ENCODE data around the gene NTN4.

NTN4 gene

DNA sequence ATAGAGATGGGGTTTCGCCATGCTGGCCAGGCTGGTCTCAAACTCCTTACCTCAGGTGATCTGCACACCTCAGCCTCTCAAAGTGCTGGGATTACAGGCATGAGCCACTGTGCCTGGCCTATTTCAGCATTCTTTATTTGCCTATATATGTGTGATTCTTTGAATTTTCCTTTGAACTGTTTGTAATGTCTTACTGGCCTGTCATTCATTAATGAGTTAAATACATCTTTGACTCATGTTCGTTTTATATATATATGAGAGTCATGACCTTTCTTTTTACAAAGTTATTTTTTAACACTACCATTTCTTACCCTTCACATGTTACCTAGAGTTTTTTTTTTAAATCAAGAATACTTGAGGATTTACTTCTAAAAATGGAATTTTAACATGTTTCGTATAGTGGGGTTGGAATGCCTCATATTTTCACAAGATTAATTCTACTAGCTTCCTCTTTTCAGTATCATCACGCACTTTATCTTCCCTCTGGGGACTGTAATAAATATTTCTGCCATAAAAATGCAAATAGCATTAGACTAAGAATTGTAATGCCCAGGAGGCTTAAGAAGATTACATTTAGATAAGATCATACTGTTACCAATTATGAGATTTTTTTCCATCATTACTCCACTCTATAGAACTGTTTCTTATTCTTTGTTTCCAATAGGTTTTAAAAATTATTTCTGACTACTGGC, 66.7 kb downstream of the NTN4 start:
- H3K27me3 Mint-ChIP-seq: peaks cover 2% of the 10 kb centered on the region
- H3K36me3 Mint-ChIP-seq: no peaks in the 10 kb centered on the region
- DNase-seq (ENCODE audit: low spot score in 2 of 2) (no peak), ATAC-seq (ENCODE audit: low read depth) (peak; percentile 75)
- H3K9me3 Mint-ChIP-seq: peaks cover 11% of the 10 kb centered on the region
- peaks cover 3% of the 10 kb centered on the region for H3K4me1 Mint-ChIP-seq
- H3K4me3 Mint-ChIP-seq: no peak overlapping the region
- no peak overlapping the region for H3K27ac Mint-ChIP-seq

GRCh38 chr12:95721320-95721719, 69.2 kb downstream of the NTN4 start:
- Mint-ChIP-seq H3K36me3 (no peaks in the 10 kb centered on the region), H3K27ac (no peak overlapping the region), H3K4me3 (no peak overlapping the region), H3K4me1 (peaks cover 3% of the 10 kb centered on the region), H3K27me3 (peaks cover 2% of the 10 kb centered on the region), H3K9me3 (peaks cover 3% of the 10 kb centered on the region)
- ATAC-seq (ENCODE audit: low read depth): peak; percentile 17
- no peak for DNase-seq (ENCODE audit: low spot score in 2 of 2)

- H3K4me3 Mint-ChIP-seq: no peak overlapping the region
These were observed 70.4 kb downstream of the NTN4 start for GRCh38 chr12:95720146-95720545.

DNA sequence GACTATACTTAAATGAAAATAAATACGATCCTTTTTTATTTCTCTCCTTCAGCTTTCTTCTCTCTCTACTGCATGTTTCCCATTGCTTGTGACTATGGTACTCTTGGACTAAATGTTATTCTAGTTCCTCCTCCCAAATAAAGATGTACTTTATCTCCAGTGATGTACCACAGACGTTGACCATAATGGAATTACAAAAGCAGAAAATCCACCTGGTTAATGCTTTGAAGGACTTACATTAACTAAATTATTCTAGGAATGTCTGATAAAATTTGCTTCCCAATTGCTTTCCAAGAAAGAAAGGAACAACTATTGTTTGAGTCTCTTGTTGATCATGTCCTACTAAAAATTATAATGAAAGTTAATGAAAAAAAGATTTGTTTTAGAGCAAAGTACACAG, 71.8 kb downstream of the NTN4 start:
- no peak overlapping the region for H3K4me3 Mint-ChIP-seq
- no peak overlapping the region for H3K27ac Mint-ChIP-seq
- no peaks in the 10 kb centered on the region for H3K36me3 Mint-ChIP-seq
- no peaks in the 10 kb centered on the region for H3K4me1 Mint-ChIP-seq
- no peaks in the 10 kb centered on the region for H3K9me3 Mint-ChIP-seq
- no peaks in the 10 kb centered on the region for H3K27me3 Mint-ChIP-seq
- DNase-seq (ENCODE audit: low spot score in 2 of 2): no peak
- no peak for ATAC-seq (ENCODE audit: low read depth)

More at GRCh38 chr12:95720146-95720545, 70.4 kb downstream of the NTN4 start:
- no peaks in the 10 kb centered on the region for H3K36me3 Mint-ChIP-seq
- no peak for ATAC-seq (ENCODE audit: low read depth)
- no peaks in the 10 kb centered on the region for H3K9me3 Mint-ChIP-seq
- peaks cover 2% of the 10 kb centered on the region for H3K27me3 Mint-ChIP-seq
- H3K4me1 Mint-ChIP-seq: peaks cover 3% of the 10 kb centered on the region
- DNase-seq (ENCODE audit: low spot score in 2 of 2): no peak
- no peak overlapping the region for H3K27ac Mint-ChIP-seq

DNA sequence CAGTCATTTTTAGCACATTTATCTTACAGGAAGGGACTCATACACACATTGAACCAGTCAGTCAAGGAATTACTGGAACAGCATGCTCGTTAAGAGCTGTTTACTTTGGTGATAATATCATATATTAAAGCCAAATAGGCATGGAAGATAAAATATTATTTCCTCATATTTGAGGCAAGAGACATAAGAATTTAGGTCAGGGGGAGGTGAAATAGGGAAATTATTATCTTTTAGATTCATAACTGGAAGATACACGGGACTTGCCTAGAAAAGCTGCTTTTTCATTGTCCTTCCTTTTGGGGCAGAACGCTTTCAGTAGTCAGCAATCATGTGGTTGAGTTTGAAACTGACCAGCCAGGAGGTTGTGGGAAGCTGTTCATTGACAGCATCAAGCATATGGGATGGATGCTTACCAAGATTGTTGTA, 72.5 kb downstream of the NTN4 start:
- H3K27ac Mint-ChIP-seq: no peak overlapping the region
- no peaks in the 10 kb centered on the region for H3K4me1 Mint-ChIP-seq
- DNase-seq (ENCODE audit: low spot score in 2 of 2): no peak
- H3K4me3 Mint-ChIP-seq: no peak overlapping the region
- ATAC-seq (ENCODE audit: low read depth): no peak
- H3K27me3 Mint-ChIP-seq: peaks cover 2% of the 10 kb centered on the region
- H3K36me3 Mint-ChIP-seq: no peaks in the 10 kb centered on the region
- H3K9me3 Mint-ChIP-seq: no peaks in the 10 kb centered on the region

GRCh38 chr12:95717316-95717928, 73.1 kb downstream of the NTN4 start:
- no peaks in the 10 kb centered on the region for H3K36me3 Mint-ChIP-seq
- H3K4me1 Mint-ChIP-seq: no peaks in the 10 kb centered on the region
- H3K27me3 Mint-ChIP-seq: peaks cover 2% of the 10 kb centered on the region
- H3K27ac Mint-ChIP-seq: no peak overlapping the region
- no peaks in the 10 kb centered on the region for H3K9me3 Mint-ChIP-seq
- DNase-seq (ENCODE audit: low spot score in 2 of 2): no peak
- ATAC-seq (ENCODE audit: low read depth): no peak
- no peak overlapping the region for H3K4me3 Mint-ChIP-seq

DNA sequence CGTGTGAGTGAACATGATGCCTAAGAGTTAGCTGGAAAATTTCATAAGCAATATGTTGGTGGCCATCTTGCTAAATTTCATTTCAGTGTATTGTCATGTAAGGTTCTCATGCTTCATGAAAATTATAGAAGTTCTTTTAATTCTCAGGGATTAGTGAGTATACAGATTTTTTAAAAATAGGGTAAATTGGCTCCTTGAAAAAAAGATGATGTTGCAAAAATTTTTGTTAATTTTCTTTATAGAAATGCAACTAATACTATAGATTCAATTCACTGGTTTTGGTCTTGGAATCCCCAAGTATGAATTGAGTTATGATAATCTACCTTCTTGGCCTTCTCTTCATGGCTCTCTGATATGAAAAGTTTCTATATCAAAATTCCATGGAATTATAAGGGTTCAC, 75.4 kb downstream of the NTN4 start:
- H3K27ac Mint-ChIP-seq: no peak overlapping the region
- no peak overlapping the region for H3K4me3 Mint-ChIP-seq
- DNase-seq (ENCODE audit: low spot score in 2 of 2) (no peak), ATAC-seq (ENCODE audit: low read depth) (no peak)
- peaks cover 2% of the 10 kb centered on the region for H3K27me3 Mint-ChIP-seq
- no peaks in the 10 kb centered on the region for H3K36me3 Mint-ChIP-seq
- no peaks in the 10 kb centered on the region for H3K4me1 Mint-ChIP-seq
- H3K9me3 Mint-ChIP-seq: no peaks in the 10 kb centered on the region

DNA sequence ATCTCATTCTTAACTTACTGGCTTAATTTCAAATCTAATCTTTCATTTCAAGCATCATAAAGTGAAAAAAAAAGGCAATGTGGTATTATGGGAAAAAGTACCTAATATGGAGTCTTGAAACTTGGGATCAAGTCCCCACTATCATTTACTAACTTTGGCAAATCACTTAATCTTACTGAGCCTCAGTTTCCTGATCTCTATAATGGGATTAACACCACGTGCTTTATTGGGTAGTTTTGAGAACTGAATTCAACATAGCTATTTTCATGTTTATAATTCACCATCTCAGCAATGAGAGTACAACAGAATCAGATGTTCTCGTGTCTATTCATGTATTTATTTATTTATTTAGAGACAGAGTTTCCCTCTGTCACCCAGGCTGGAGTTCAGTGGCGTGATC, 78.3 kb downstream of the NTN4 start:
- Mint-ChIP-seq H3K27me3 (peaks cover 4% of the 10 kb centered on the region), H3K27ac (no peak overlapping the region), H3K4me1 (no peaks in the 10 kb centered on the region), H3K4me3 (no peak overlapping the region), H3K36me3 (no peaks in the 10 kb centered on the region), H3K9me3 (no peaks in the 10 kb centered on the region)
- ATAC-seq (ENCODE audit: low read depth) (no peak), DNase-seq (ENCODE audit: low spot score in 2 of 2) (no peak)

GRCh38 chr12:95710386-95710785, 80.2 kb downstream of the NTN4 start:
- H3K36me3 Mint-ChIP-seq: no peaks in the 10 kb centered on the region
- no peak overlapping the region for H3K27ac Mint-ChIP-seq
- no peak for DNase-seq (ENCODE audit: low spot score in 2 of 2)
- no peaks in the 10 kb centered on the region for H3K4me1 Mint-ChIP-seq
- H3K4me3 Mint-ChIP-seq: no peak overlapping the region
- H3K9me3 Mint-ChIP-seq: no peaks in the 10 kb centered on the region
- no peak for ATAC-seq (ENCODE audit: low read depth)
- H3K27me3 Mint-ChIP-seq: peaks cover 6% of the 10 kb centered on the region

DNA sequence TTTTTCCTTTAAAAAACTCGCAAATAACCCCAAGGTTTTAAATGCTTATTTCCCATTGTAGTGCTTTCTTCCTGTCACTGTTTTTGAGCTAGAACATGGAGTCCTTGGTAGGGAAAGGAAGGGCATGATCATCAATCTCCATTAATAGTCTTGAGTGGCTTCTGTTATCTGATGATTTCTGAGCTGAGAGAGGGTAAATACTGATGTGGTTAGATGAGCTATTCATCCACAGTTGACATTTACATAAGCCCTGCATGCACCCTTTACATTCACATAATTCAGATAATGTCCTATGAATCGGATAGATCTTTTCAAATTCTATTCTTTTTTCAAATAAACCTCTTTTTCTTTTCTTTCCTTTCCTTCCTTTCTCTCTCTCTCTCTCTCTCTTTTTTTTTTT, 81.4 kb downstream of the NTN4 start:
- Mint-ChIP-seq H3K4me1 (no peaks in the 10 kb centered on the region), H3K36me3 (no peaks in the 10 kb centered on the region), H3K27me3 (peaks cover 6% of the 10 kb centered on the region), H3K9me3 (no peaks in the 10 kb centered on the region), H3K27ac (no peak overlapping the region), H3K4me3 (no peak overlapping the region)
- DNase-seq (ENCODE audit: low spot score in 2 of 2) (no peak), ATAC-seq (ENCODE audit: low read depth) (no peak)

GRCh38 chr12:95705143-95705542, 85.4 kb downstream of the NTN4 start:
- H3K36me3 Mint-ChIP-seq: no peaks in the 10 kb centered on the region
- DNase-seq (ENCODE audit: low spot score in 2 of 2): no peak
- H3K4me3 Mint-ChIP-seq: no peak overlapping the region
- H3K4me1 Mint-ChIP-seq: no peaks in the 10 kb centered on the region
- H3K27me3 Mint-ChIP-seq: peaks cover 7% of the 10 kb centered on the region
- ATAC-seq (ENCODE audit: low read depth): no peak
- H3K9me3 Mint-ChIP-seq: no peaks in the 10 kb centered on the region
- H3K27ac Mint-ChIP-seq: no peak overlapping the region

DNA sequence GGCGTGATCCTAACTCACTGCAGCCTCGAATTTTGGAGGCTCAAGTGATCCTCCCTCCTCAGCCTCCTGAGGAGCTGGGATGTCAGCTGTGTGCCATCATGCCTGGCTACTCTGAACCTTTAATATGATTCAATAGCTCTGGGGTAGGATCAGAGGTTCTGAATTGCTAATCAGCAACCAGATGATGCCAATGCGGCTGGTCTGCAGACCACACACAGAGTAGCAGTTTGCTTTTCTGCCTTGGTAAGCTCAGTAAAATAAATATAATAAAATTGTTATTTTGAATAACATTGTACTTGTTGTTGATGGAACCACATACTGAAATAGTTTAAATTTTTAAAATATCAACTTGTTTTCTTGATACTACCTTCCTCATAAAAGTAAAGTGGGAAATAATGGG, 86.6 kb downstream of the NTN4 start:
- H3K9me3 Mint-ChIP-seq: no peaks in the 10 kb centered on the region
- DNase-seq (ENCODE audit: low spot score in 2 of 2) (no peak), ATAC-seq (ENCODE audit: low read depth) (no peak)
- H3K4me1 Mint-ChIP-seq: no peaks in the 10 kb centered on the region
- no peaks in the 10 kb centered on the region for H3K36me3 Mint-ChIP-seq
- H3K27me3 Mint-ChIP-seq: peaks cover 10% of the 10 kb centered on the region
- no peak overlapping the region for H3K27ac Mint-ChIP-seq
- H3K4me3 Mint-ChIP-seq: no peak overlapping the region

DNA sequence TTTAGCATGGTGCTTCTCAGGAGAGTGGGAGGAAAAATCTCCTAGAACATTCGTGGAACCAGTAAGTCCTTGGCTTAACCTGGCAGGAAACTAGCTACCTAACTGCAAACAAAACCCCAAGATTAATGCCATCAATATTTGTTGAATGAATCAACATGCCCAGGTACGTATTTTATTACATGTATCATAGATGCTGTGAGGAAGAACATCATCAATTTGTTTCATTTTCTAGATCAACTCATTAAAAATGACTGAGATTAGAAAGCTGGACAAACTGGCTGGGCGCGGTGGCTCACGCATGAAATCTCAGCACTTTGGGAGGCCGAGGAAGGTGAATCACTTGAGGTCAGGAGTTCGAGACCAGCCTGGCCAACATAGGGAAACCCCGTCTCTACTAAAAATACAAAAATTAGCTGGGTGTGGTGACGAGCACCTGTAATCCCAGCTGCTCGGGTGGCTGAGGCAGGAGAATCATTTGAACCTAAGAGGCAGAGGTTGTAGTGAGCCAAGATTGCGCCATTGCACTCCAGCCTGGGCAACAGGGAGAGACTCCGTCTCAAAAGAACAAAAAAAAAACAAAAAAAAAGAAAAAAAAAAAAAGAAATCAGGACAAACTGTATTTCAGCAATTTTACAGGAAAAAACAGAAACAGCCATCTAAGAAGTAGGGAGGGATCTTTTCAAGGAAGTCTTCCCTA, 88.7 kb downstream of the NTN4 start:
- DNase-seq (ENCODE audit: low spot score in 2 of 2) (no peak), ATAC-seq (ENCODE audit: low read depth) (no peak)
- Mint-ChIP-seq H3K36me3 (no peaks in the 10 kb centered on the region), H3K9me3 (no peaks in the 10 kb centered on the region), H3K27me3 (peaks cover 7% of the 10 kb centered on the region), H3K4me3 (no peak overlapping the region), H3K4me1 (no peaks in the 10 kb centered on the region), H3K27ac (no peak overlapping the region)

DNA sequence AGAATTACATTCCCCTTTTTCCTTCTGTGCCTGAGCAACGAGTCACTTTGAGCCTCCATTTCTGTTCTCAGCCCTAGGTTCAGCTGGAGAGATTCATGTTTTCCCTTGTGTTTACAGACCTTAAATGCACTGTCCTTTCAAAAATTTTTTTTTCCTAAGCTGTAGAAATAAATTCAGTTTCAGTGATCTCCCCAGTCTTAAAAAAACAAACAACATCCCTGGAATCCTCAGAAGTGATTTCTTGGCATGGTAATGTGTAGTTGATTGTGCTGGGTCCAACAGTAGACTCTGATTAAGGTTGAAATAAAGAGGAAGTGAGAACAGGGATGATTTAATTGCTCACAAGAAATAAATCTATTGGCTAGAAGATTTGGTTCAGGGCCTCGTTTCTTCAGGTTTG, 89.3 kb downstream of the NTN4 start:
- Mint-ChIP-seq H3K27me3 (peaks cover 7% of the 10 kb centered on the region), H3K36me3 (no peaks in the 10 kb centered on the region)

More for the DNA sequence above, 89.3 kb downstream of the NTN4 start:
- DNase-seq (ENCODE audit: low spot score in 2 of 2): no peak
- Mint-ChIP-seq H3K4me1 (no peaks in the 10 kb centered on the region), H3K9me3 (no peaks in the 10 kb centered on the region), H3K27ac (no peak overlapping the region), H3K4me3 (no peak overlapping the region)
- peak; percentile 45 for ATAC-seq (ENCODE audit: low read depth)

Measured in memory B cell (primary cell).